SU-DHL-6 (cell line): ENCODE measurements around the gene TNRC6B.

Source experiments
- H2AFZ ChIP-seq: fragments of 200-600 bp; sonication (generic); 2 replicates; pipeline ENCODE4 v1.6.1; 2014; ENCODE audit warnings: low read depth, mild to moderate bottlenecking, moderate library complexity, mixed read lengths, antibody characterized with exemption, low read length; ENCODE audit not compliant: severe bottlenecking
- H3F3A ChIP-seq: fragments of 200-600 bp; shearing (Covaris generic); 2 replicates; pipeline ENCODE4 v1.6.0; 2016; ENCODE audit warnings: antibody characterized with exemption, mild to moderate bottlenecking; ENCODE audit not compliant: insufficient read depth
- H3K27ac ChIP-seq: fragments of 200-600 bp; sonication (generic); 2 replicates; pipeline ENCODE4 v1.5.1; 2016; ENCODE audit warnings: low read depth, mild to moderate bottlenecking, low read length, moderate library complexity, mixed read lengths
- H3K27me3 ChIP-seq: fragments of 200-600 bp; sonication (generic), shearing (Covaris generic); 2 replicates; pipeline ENCODE4 v1.6.0; 2014; ENCODE audit warnings: mild to moderate bottlenecking, low read length
- H3K36me3 ChIP-seq: fragments of 200-600 bp; sonication (generic); 2 replicates; pipeline ENCODE4 v1.6.1; 2014; ENCODE audit warnings: mild to moderate bottlenecking, low read length, mixed read lengths
- H3K4me2 ChIP-seq: fragments of 300-600, 200-600 bp; shearing (Covaris generic), sonication (generic); 2 replicates; pipeline ENCODE4 v1.6.0; 2014; ENCODE audit warnings: low read length, low read depth, mild to moderate bottlenecking; ENCODE audit not compliant: poor library complexity, severe bottlenecking
- H3K4me3 ChIP-seq: fragments of 200-600 bp; sonication (generic); 2 replicates; pipeline ENCODE4 v1.5.1; 2014; ENCODE audit warnings: antibody characterized with exemption, low read length, mild to moderate bottlenecking, mixed read lengths; ENCODE audit not compliant: insufficient read depth, poor library complexity, severe bottlenecking
- H3K79me2 ChIP-seq: fragments of 200-600 bp; sonication (generic); 2 replicates; pipeline ENCODE4 v1.6.1; 2014; ENCODE audit warnings: mild to moderate bottlenecking, low read length, moderate library complexity; ENCODE audit not compliant: insufficient read depth
- H3K9ac ChIP-seq: fragments of 200-600 bp; sonication (generic); 2 replicates; pipeline ENCODE4 v1.7.0; 2014; ENCODE audit warnings: mild to moderate bottlenecking, low read length
- H3K9me2 ChIP-seq: fragments of 200-600 bp; sonication (generic); replicated peaks from 2 replicates; pipeline ENCODE4 v1.6.1; 2014; ENCODE audit warnings: low read length; ENCODE audit not compliant: insufficient read depth
- H3K9me3 ChIP-seq: fragments of 200-600 bp; sonication (generic); 2 replicates; pipeline ENCODE4 v1.6.1; 2014; ENCODE audit warnings: low read length, mixed read lengths; ENCODE audit not compliant: insufficient read depth
- H4K20me1 ChIP-seq: fragments of 200-600 bp; sonication (generic); 2 replicates; pipeline ENCODE4 v1.6.1; 2014; ENCODE audit warnings: low read depth, mild to moderate bottlenecking, antibody characterized with exemption, low read length, moderate library complexity, mixed read lengths
- CTCF ChIP-seq: fragments of 200-600 bp; sonication (generic); IDR thresholded peaks from one replicate; pipeline ENCODE4 v1.5.1; 2017; ENCODE audit warnings: antibody characterized with exemption, mild to moderate bottlenecking, low read length, moderate library complexity; ENCODE audit not compliant: insufficient read depth, poor library complexity, severe bottlenecking
- EZH2phosphoT487 ChIP-seq: fragments of 200-600 bp; sonication (generic), shearing (Covaris generic); conservative IDR thresholded peaks from 2 replicates; pipeline ENCODE4 v1.6.1; 2018; ENCODE audit warnings: mild to moderate bottlenecking, antibody characterized with exemption, low read length, moderate library complexity, mixed read lengths

The TNRC6B gene

GRCh38 chr22:40243891-40244290 lies 66.2 kb downstream of the TNRC6B start:
- Histone ChIP-seq H3K27me3 (no peaks in the 10 kb centered on the region), H3K4me2 (no peak overlapping the region), H2AFZ (no peak overlapping the region), H4K20me1 (peaks cover 5% of the 10 kb centered on the region), H3K9me3 (no peaks in the 10 kb centered on the region), H3K27ac (no peak overlapping the region), H3K9ac (no peak overlapping the region), H3K9me2 (no peaks in the 10 kb centered on the region), H3F3A (no peaks in the 10 kb centered on the region), H3K36me3 (no peaks in the 10 kb centered on the region), H3K4me3 (no peak overlapping the region), H3K79me2 (peaks cover 73% of the 10 kb centered on the region)
- no peak for TF ChIP-seq CTCF
- no peak for TF ChIP-seq EZH2phosphoT487

DNA sequence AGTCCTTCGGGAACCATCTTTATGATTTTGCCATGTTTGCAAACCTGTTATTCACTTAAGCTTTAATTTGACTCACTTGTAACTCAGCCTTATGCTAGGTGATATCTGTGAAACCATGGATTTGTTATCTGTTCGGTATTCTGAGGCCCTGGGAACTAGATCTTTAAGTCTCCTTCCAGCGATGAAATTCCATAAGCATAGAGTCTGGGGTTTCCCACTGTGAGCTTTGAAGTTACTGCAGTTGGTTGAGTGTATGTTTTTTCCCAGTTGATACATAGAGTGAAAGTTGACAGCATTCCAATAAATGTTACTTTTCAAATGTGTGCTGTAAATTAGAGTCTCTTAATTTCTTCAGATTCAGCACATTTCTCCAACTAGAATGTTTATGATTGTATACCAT lies 66.9 kb downstream of the TNRC6B start:
- no peak overlapping the region for H3K4me2 ChIP-seq
- H3K27ac ChIP-seq = no peak overlapping the region
- TF ChIP-seq CTCF (no peak), EZH2phosphoT487 (no peak)
- H4K20me1 ChIP-seq = peaks cover 5% of the 10 kb centered on the region
- H3K36me3 ChIP-seq = no peaks in the 10 kb centered on the region
- no peak overlapping the region for H2AFZ ChIP-seq
- no peaks in the 10 kb centered on the region for H3K9me2 ChIP-seq
- peaks cover 66% of the 10 kb centered on the region for H3K79me2 ChIP-seq
- H3F3A ChIP-seq = no peaks in the 10 kb centered on the region
- H3K27me3 ChIP-seq = no peaks in the 10 kb centered on the region
- no peak overlapping the region for H3K4me3 ChIP-seq
- H3K9ac ChIP-seq = no peak overlapping the region
- no peaks in the 10 kb centered on the region for H3K9me3 ChIP-seq

DNA sequence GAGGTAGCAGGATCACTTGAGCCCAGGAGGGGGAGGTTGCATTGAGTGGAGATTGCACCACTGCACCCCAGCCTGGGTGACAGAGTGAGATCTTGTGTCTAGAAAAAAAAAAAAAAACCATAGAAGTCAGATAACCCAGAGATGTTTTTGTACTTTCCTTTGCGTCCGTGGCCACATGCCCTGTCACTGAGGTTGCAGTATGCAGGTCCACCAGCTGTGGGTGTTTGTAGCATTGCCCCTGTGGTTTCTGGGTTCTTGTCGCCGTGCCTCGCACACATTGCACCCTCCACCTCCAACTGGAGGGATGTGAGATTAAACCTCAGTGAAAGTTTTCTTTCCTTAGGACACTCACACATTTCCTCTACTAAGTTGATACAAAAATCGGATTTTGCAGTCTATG lies 70.3 kb downstream of the TNRC6B start:
- H3K4me2 ChIP-seq = no peak overlapping the region
- no peaks in the 10 kb centered on the region for H3K27me3 ChIP-seq
- no peak overlapping the region for H3K9ac ChIP-seq
- H4K20me1 ChIP-seq = peaks cover 5% of the 10 kb centered on the region
- H3K36me3 ChIP-seq = no peaks in the 10 kb centered on the region
- no peak overlapping the region for H3K4me3 ChIP-seq
- H3K27ac ChIP-seq = no peak overlapping the region
- H2AFZ ChIP-seq = no peak overlapping the region
- no peaks in the 10 kb centered on the region for H3F3A ChIP-seq
- peaks cover 41% of the 10 kb centered on the region for H3K79me2 ChIP-seq
- no peaks in the 10 kb centered on the region for H3K9me3 ChIP-seq
- no peak for TF ChIP-seq EZH2phosphoT487
- no peak for TF ChIP-seq CTCF
- no peaks in the 10 kb centered on the region for H3K9me2 ChIP-seq

DNA sequence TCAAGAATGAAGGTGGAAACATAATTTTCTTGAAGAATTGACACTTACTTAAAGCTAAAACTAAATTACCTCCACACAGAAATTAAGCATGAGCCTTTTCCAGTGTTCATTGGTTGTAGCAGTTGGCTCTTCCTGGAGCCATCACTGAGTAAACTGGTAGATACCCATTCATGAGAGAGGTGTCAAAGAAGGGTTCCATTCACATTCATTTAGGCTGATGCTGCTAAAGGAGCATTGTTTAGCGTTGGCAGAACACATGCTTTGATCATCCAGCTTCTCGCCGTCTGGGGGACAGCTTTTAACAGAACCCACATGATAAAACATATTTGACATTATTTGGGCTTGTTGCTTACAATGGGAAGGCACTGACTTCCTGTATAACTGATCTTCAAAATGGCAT lies 71.6 kb downstream of the TNRC6B start:
- no peaks in the 10 kb centered on the region for H3K27me3 ChIP-seq
- no peak overlapping the region for H3K9ac ChIP-seq
- no peak for TF ChIP-seq EZH2phosphoT487
- TF ChIP-seq CTCF = no peak
- H3K9me2 ChIP-seq = no peaks in the 10 kb centered on the region
- H3K4me2 ChIP-seq = no peak overlapping the region
- no peaks in the 10 kb centered on the region for H3K36me3 ChIP-seq
- H3K4me3 ChIP-seq = no peak overlapping the region
- H2AFZ ChIP-seq = no peak overlapping the region
- no peaks in the 10 kb centered on the region for H3F3A ChIP-seq
- H3K27ac ChIP-seq = no peak overlapping the region
- no peaks in the 10 kb centered on the region for H3K9me3 ChIP-seq
- H4K20me1 ChIP-seq = peaks cover under 1% of the 10 kb centered on the region
- H3K79me2 ChIP-seq = peaks cover 32% of the 10 kb centered on the region
